ENCODE data around the gene TECPR2.

- TF ChIP-seq REST (IDR thresholded peaks at IDR 0.05): no peak
- no peak for TF ChIP-seq SP1 (IDR thresholded peaks at IDR 0.05)
- TF ChIP-seq CTCF (IDR thresholded peaks at IDR 0.05; ENCODE audit: low read depth, low read length, missing input control): no peak
- no peak for TF ChIP-seq JUND (IDR thresholded peaks at IDR 0.05)
- TF ChIP-seq TAF1 (conservative IDR thresholded peaks at IDR 0.05): no peak
- no peak for TF ChIP-seq RXRA (IDR thresholded peaks at IDR 0.05)
- TF ChIP-seq ZBTB33 (IDR thresholded peaks at IDR 0.05): no peak
- no peak for TF ChIP-seq ATF3 (IDR thresholded peaks at IDR 0.05)
- TF ChIP-seq GABPA (IDR thresholded peaks at IDR 0.05 in 1 of 2, conservative IDR thresholded peaks at IDR 0.05 in 1 of 2): no peak
- no peak for TF ChIP-seq HNF4A (conservative IDR thresholded peaks at IDR 0.05)
- TF ChIP-seq RAD21 (IDR thresholded peaks at IDR 0.05): no peak
- TF ChIP-seq YY1 (IDR thresholded peaks at IDR 0.05): no peak
Measured at GRCh38 chr14:102510616-102511520, 148.1 kb downstream of the TECPR2 start.
